ENCODE measurements around the gene ZNF597. TPM values are rescaled to one million over a fixed set of nuclear protein-coding genes. Genes with fewer than 3 reads are reported as not detected.

The ZNF597 gene
- total and polyA plus RNA-seq, 4 experiments from 2014 or later, result 1.0 to 5.3 (median 3.6) TPM

Small RNA genes within 50 kb of the gene (microRNA-seq; reads per million reads assigned to microRNA genes)
- gene MIR6126 (ENCODE audit: borderline microRNAs expressed, borderline number of aligned reads, borderline replicate concordance), result not detected

Other genes starting within 250 kb of the ZNF597 start
- 10 to 100 TPM; 27.7 to 29.2 TPM for gene ZNF200, start 208.3 kb downstream of the ZNF597 start, total RNA-seq
- gene ZNF200, start 208.3 kb downstream of the ZNF597 start, polyA plus RNA-seq, result 10 to 100 TPM in 1 of 2 donors, 1 to 10 TPM in 1; 6.7 to 11.6 TPM
- under 1 TPM; 0.35 to 0.42 TPM for gene MEFV, start 186.9 kb downstream of the ZNF597 start, total RNA-seq
- under 1 TPM in 1 of 2 donors, not detected in 1; 0.05 TPM for gene MEFV, start 186.9 kb downstream of the ZNF597 start, polyA plus RNA-seq
- 10 to 100 TPM; 44.0 to 45.1 TPM for gene ZNF263, start 160.0 kb downstream of the ZNF597 start, total RNA-seq
- 10 to 100 TPM; 29.3 to 37.8 TPM for gene ZNF263, start 160.0 kb downstream of the ZNF597 start, polyA plus RNA-seq
- gene TIGD7, start 138.1 kb downstream of the ZNF597 start, total RNA-seq, result 10 to 100 TPM; 14.2 to 19.0 TPM
- 1 to 10 TPM; 3.2 to 3.4 TPM for gene TIGD7, start 138.1 kb downstream of the ZNF597 start, polyA plus RNA-seq
- 10 to 100 TPM; 82.7 to 88.1 TPM for gene ZNF75A, start 138.0 kb downstream of the ZNF597 start, total RNA-seq
- gene ZNF75A, start 138.0 kb downstream of the ZNF597 start, polyA plus RNA-seq, result 10 to 100 TPM; 10.8 to 24.5 TPM
- gene OR2C1, start 87.6 kb downstream of the ZNF597 start, total RNA-seq, result not detected
- under 1 TPM; 0.13 to 0.54 TPM for gene OR2C1, start 87.6 kb downstream of the ZNF597 start, polyA plus RNA-seq
- gene ZSCAN32, start 42.5 kb downstream of the ZNF597 start, total RNA-seq, result 10 to 100 TPM; 26.8 to 28.8 TPM
- 10 to 100 TPM in 1 of 2 donors, 1 to 10 TPM in 1; 9.8 to 11.9 TPM for gene ZSCAN32, start 42.5 kb downstream of the ZNF597 start, polyA plus RNA-seq
- 10 to 100 TPM; 17.9 to 18.0 TPM for gene ZNF174, start 42.3 kb downstream of the ZNF597 start, total RNA-seq
- gene ZNF174, start 42.3 kb downstream of the ZNF597 start, polyA plus RNA-seq, result 10 to 100 TPM in 1 of 2 donors, 1 to 10 TPM in 1; 9.5 to 19.0 TPM
- 10 to 100 TPM; 58.1 to 62.9 TPM for gene NAA60, start 176 bp upstream of the ZNF597 start, total RNA-seq
- 10 to 100 TPM; 28.2 to 59.6 TPM for gene NAA60, start 176 bp upstream of the ZNF597 start, polyA plus RNA-seq
- not detected for gene C16orf90, start 52.0 kb upstream of the ZNF597 start, total RNA-seq
- not detected for gene C16orf90, start 52.0 kb upstream of the ZNF597 start, polyA plus RNA-seq
- 10 to 100 TPM; 24.6 to 25.4 TPM for gene CLUAP1, start 57.5 kb upstream of the ZNF597 start, total RNA-seq
- 10 to 100 TPM; 26.4 to 41.5 TPM for gene CLUAP1, start 57.5 kb upstream of the ZNF597 start, polyA plus RNA-seq
- 100 to 1,000 TPM; 111 TPM for gene NLRC3, start 133.9 kb upstream of the ZNF597 start, total RNA-seq
- 10 to 100 TPM; 13.1 to 39.3 TPM for gene NLRC3, start 133.9 kb upstream of the ZNF597 start, polyA plus RNA-seq
- 1 to 10 TPM; 5.7 to 6.7 TPM for gene SLX4, start 168.1 kb upstream of the ZNF597 start, total RNA-seq
- gene SLX4, start 168.1 kb upstream of the ZNF597 start, polyA plus RNA-seq, result under 1 TPM in 1 of 2 donors, not detected in 1; 0.87 TPM
- 10 to 100 TPM; 51.2 to 59.9 TPM for gene DNASE1, start 211.2 kb upstream of the ZNF597 start, total RNA-seq
- gene DNASE1, start 211.2 kb upstream of the ZNF597 start, polyA plus RNA-seq, result 1 to 10 TPM in 1 of 2 donors, not detected in 1; 7.7 TPM

Data from CD4-positive, alpha-beta memory T cell (primary cell).